GM21390 (cell line): ENCODE measurements around the gene FAF1.
"Not testable (repeated sequence)": the region's sequence is repeated elsewhere in the genome, so short reads cannot be mapped to it uniquely, and the experiment has no call there.

Experiments used
- ATAC-seq: cut with Tn5 transposase; IDR thresholded peaks from one replicate; pipeline ENCODE4 v1.9.1; 2021; ENCODE audit not compliant: unreplicated experiment

Gene FAF1

GRCh38 chr1:50851466-50851865, 108.6 kb downstream of the FAF1 start:
- ATAC-seq, result no peak

GRCh38 chr1:50851034-50851433, 109.0 kb downstream of the FAF1 start:
- no peak for ATAC-seq

- no peak for ATAC-seq
Observed at GRCh38 chr1:50847303-50847702, 112.8 kb downstream of the FAF1 start.

GRCh38 chr1:50846224-50846839, 113.7 kb downstream of the FAF1 start:
- no peak for ATAC-seq

- peak; percentile 72 for ATAC-seq
Observed at GRCh38 chr1:50841791-50842387, 118.2 kb downstream of the FAF1 start.

- no peak for ATAC-seq
Observed at GRCh38 chr1:50836117-50836516, 124.0 kb downstream of the FAF1 start.

GRCh38 chr1:50833216-50833615, 126.9 kb downstream of the FAF1 start:
- no peak for ATAC-seq

- ATAC-seq, result no peak
Observed at GRCh38 chr1:50832167-50832566, 127.9 kb downstream of the FAF1 start.

GRCh38 chr1:50831300-50832061, 128.6 kb downstream of the FAF1 start:
- no peak for ATAC-seq

GRCh38 chr1:50830621-50831020, 129.4 kb downstream of the FAF1 start:
- no peak for ATAC-seq

GRCh38 chr1:50829014-50829958, 130.8 kb downstream of the FAF1 start:
- ATAC-seq, result no peak

- ATAC-seq, result no peak
Observed at GRCh38 chr1:50827546-50827945, 132.5 kb downstream of the FAF1 start.

- ATAC-seq, result not testable (repeated sequence)
Observed at GRCh38 chr1:50826792-50827191, 133.3 kb downstream of the FAF1 start.

- no peak for ATAC-seq
Observed at GRCh38 chr1:50822035-50822776, 137.9 kb downstream of the FAF1 start.

GRCh38 chr1:50820545-50820944, 139.5 kb downstream of the FAF1 start:
- no peak for ATAC-seq

- ATAC-seq, result peak; percentile 86
Observed at GRCh38 chr1:50812346-50812745, 147.7 kb downstream of the FAF1 start.

- no peak for ATAC-seq
Observed at GRCh38 chr1:50808296-50808695, 151.8 kb downstream of the FAF1 start.

- peak; percentile 37 for ATAC-seq
Observed at GRCh38 chr1:50796272-50796671, 163.8 kb downstream of the FAF1 start.

GRCh38 chr1:50793521-50793920, 166.5 kb downstream of the FAF1 start:
- no peak for ATAC-seq

GRCh38 chr1:50787266-50787665, 172.8 kb downstream of the FAF1 start:
- no peak for ATAC-seq
